ENCODE results near the gene UCP3. TPM values are rescaled to one million over a fixed set of nuclear protein-coding genes. Genes with fewer than 3 reads are reported as not detected.

UCP3 gene, protein sequence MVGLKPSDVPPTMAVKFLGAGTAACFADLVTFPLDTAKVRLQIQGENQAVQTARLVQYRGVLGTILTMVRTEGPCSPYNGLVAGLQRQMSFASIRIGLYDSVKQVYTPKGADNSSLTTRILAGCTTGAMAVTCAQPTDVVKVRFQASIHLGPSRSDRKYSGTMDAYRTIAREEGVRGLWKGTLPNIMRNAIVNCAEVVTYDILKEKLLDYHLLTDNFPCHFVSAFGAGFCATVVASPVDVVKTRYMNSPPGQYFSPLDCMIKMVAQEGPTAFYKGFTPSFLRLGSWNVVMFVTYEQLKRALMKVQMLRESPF
- total RNA-seq = 0.80 and 1.0 TPM in 2 replicates

DNA sequence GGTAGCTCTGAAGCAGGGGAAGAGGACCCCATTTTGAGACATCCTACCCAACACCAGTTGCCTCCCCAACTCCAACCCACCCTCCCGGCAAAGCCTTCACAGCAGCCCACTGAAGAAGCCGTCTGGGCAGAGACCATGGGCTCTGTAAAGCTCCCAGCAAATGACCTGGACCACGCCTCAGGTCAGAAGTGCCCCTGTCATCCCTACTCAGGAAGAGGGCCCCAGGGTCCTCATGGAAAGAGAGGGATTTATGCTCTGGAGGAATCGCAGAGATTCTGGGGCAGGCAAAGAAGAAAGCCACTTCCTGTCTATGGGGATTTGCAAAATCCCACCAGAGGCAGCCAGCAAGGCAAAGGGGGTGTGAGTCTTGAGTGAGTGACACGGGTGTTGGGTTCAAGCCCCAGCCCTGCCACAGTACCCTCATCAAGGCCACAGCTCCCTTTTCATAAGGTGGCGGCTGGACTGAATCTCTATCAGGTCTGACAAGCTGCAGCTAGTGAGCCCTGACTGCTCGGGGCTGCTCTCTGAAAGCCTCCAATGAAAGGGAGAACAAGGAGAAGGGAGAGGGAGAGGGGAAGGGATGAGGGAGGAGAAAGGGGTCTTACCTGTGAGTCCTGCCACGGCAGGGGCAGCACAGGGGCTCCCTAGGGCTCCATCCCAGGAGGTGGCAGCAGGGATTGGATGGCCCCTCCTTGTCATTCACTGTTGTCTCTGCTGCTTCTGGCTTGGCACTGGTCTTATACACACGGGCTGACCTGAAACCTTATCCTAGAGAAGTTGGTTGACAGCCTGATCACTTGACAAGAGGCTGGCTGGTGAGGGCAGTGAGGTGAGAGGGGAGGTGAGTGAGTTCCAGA is at the start of gene UCP3:
TSS of gene UCP3 (minus strand) at position 713 of the 857 bp plus-strand sequence. CDS start 2,043 bp downstream, outside the sequence.

DNA sequence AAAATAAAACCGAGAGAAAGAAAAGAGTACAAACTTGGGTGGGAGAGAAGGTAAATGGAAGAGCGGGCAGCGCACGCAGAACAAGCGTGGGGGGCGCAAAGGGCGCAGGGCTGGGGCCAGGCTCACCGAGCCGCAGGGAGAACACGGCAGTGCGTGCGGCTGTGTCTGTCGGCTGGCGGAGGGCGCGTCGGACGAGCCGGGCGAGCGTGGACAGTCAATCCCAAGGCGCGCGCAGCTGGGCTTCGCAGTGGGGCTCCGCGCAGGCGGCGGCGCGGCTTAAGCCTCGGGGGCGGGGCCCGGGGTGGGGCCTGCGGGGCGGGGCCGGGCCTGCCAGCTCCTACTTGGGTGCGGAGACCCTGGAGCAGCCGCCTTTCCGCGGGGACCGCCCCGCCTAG is 26.3 kb downstream of the UCP3 start, which contains the start of gene UCP2:
TSS of gene UCP2 (minus strand) at position 249 of the 395 bp plus-strand sequence. CDS start 4,465 bp downstream, outside the sequence.

DNA sequence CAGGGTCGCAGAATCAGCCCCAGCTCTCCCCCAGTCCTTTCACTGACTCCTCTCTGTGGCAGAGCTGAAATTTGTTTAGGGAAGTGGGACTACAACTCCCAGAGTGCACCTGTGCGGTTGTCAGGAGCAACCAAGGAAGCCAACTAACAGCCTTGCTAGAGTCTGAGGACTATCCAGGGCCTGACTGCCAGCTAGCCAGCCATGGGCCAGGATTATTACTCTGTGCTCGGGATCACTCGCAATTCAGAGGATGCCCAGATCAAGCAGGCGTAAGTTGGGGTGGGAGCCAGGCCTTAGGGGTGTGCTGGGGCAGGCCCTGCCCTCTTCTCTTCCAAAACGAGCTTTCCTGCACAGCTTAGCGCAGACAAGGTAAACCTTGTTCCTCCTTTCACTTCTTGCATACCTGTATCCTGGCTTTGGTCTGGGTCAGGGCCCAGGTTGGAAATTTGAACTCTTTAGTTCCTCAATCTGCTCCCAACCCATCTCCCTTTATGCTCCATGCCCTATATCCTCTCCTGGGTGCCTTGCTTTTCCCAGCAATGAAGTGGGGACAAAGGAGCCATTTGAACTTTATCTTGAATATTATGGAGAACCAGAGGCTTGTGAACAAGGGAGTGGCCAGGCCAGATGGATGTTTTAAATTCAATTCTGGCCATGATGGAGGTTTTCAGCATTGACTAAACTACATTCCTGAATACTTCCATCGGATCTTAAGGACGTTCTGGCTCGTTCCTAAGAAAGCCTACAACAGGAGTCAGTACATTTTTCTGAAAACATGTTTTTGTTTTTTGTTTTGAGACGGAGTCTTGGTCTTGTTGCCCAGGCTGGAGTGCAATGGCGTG is 57.8 kb downstream of the UCP3 start, which contains the start of gene DNAJB13:
TSS of gene DNAJB13 (plus strand) at position 158 of the 842 bp plus-strand sequence. CDS start at position 202, 44 bp downstream.

Other genes starting within 250 kb of the UCP3 start
- gene RAB6A, start 248.0 kb downstream of the UCP3 start, total RNA-seq = 148 and 153 TPM in 2 replicates
- gene MRPL48, start 221.2 kb downstream of the UCP3 start, total RNA-seq = 31.8 and 31.9 TPM in 2 replicates
- 79.5 and 83.9 TPM in 2 replicates for gene COA4, start 132.2 kb downstream of the UCP3 start, total RNA-seq
- 8.9 and 9.7 TPM in 2 replicates for gene PAAF1, start 132.1 kb downstream of the UCP3 start, total RNA-seq
- gene DNAJB13, start 58.1 kb downstream of the UCP3 start, total RNA-seq = not detected in 2 replicates
- 0.53 and 2.2 TPM in 2 replicates for gene UCP2, start 26.2 kb downstream of the UCP3 start, total RNA-seq
- 25.4 and 27.9 TPM in 2 replicates for gene C2CD3, start 161.9 kb upstream of the UCP3 start, total RNA-seq
- gene PPME1, start 162.2 kb upstream of the UCP3 start, total RNA-seq = 19.0 and 28.2 TPM in 2 replicates

All from thoracic aorta endothelial cell (primary cell).